Upper lobe of left lung (tissue), 6 donors: Measurements from ENCODE around the gene KRTAP5-4. TPM values are rescaled to one million over a fixed set of nuclear protein-coding genes. Genes with fewer than 3 reads are reported as not detected.
"Not testable (repeated sequence)": the region's sequence is repeated elsewhere in the genome, so short reads cannot be mapped to it uniquely, and the experiment has no call there.

Experiments
- ATAC-seq, 2 donors: fragments of 200-7000 bp; cut with Tn5 transposase; one replicate each; pipeline ENCODE4 v1.9.1; 2022; ENCODE audit warnings: mild to moderate bottlenecking in 2 of 2, moderate library complexity in 2 of 2; ENCODE audit not compliant: low FRiP score in 2 of 2
- DNase-seq, 2 donors: peaks; one replicate each; pipeline ENCODE4 v3.0.0-alpha.2; 2019 to 2020
- H3K27ac ChIP-seq, 4 donors: fragments of 200-600 bp; sonication (generic); one replicate each; pipeline ENCODE4 v1.5.1; 2016 to 2019
- H3K27me3 ChIP-seq, 4 donors: fragments of 200-600 bp; sonication (generic); one replicate each; pipeline ENCODE4 v1.5.1; 2017 to 2019
- H3K36me3 ChIP-seq, 4 donors: fragments of 200-600 bp; sonication (generic); one replicate each; pipeline ENCODE4 v1.5.1; 2016 to 2019
- H3K4me1 ChIP-seq, 4 donors: fragments of 200-600 bp; sonication (generic); one replicate each; pipeline ENCODE4 v1.5.1; 2018 to 2019
- H3K4me3 ChIP-seq, 4 donors: fragments of 200-600 bp; sonication (generic); one replicate each; pipeline ENCODE4 v1.5.1; 2017 to 2019; ENCODE audit warnings: mild to moderate bottlenecking in 2 of 4, moderate library complexity in 1 of 4
- H3K9me3 ChIP-seq, 4 donors: fragments of 200-600 bp; sonication (generic); one replicate each; pipeline ENCODE4 v1.5.1; 2018 to 2019
- EP300 ChIP-seq, 4 donors: sonication (generic); formaldehyde crosslinking; IDR thresholded peaks; one replicate each; pipeline ENCODE4 v1.5.1; 2017; ENCODE audit warnings: antibody characterized with exemption in 4 of 4, control low read depth in 2 of 4
- POLR2A ChIP-seq, 4 donors: fragments of 450-650 bp; IDR thresholded peaks; one replicate each; pipeline ENCODE4 v1.5.1; 2016 to 2017; ENCODE audit warnings: antibody characterized with exemption in 4 of 4, mild to moderate bottlenecking in 2 of 4
- POLR2AphosphoS5 ChIP-seq, 2 donors: sonication (generic); formaldehyde crosslinking; IDR thresholded peaks; one replicate each; pipeline ENCODE4 v1.5.1; 2017; ENCODE audit warnings: antibody characterized with exemption in 2 of 2
- WGBS, 2 donors: methylation state at CpG; one replicate each; pipeline ENCODE4 v1.1.5; 2017 to 2018; 5-methylcytosine and 5-hydroxymethylcytosine counted together
- total RNA-seq, 6 donors: library from RNA; depleted of rRNA in 4 of 6; stranded (reverse); fragments of >200 nt in 4 of 6; gene quantifications; one replicate each; pipeline versions ENCODE4 v1.1.0 to v1.2.1, GENCODE V29; 2016 to 2021
- TF ChIP-seq, protein P1 (sequence below), 6 experiments: fragments of 450-650 bp in 4 of 6; fragments of 200-600 bp in 2 of 6; sonication (generic) in 2 of 6; IDR thresholded peaks; one replicate each; pipeline ENCODE4 v1.5.1; 2016 to 2019; ENCODE audit warnings: antibody characterized with exemption in 6 of 6
- donor health status: DM: no; HTN: no; CAD: no; lungs with moderate emphysema.
- donor health status: DM: no; HTN: yes; CAD: no; lungs with severe emphysema.

The KRTAP5-4 gene
- total RNA-seq, 6 donors from 2014 or later: not detected

DNA sequence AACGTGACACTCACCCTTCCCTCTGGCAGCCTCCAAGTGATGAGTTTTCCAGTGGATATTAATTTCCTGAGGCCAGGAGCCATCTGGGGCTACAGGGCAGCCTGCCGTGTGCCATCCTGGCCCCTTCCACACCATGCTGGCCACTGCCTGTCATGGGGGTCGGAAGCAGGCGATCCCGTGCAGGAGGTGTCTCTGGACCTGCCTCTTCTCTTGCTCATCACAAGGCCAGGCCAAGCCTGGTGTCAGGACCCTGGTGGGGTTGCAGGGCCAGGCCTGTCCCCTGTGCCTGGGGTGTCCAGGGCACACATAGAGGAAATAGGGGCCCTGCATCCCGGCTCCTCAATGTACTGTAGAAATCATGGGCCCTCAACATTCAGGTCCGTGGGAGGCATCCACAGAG, 17.2 kb downstream of the KRTAP5-4 start:
- no peaks in the 10 kb centered on the region for H3K27me3 ChIP-seq
- peak in 1 of 2 donors; percentile 50 for DNase-seq
- H3K27ac ChIP-seq: no peak overlapping the region
- no peak for TF ChIP-seq POLR2AphosphoS5 (IDR thresholded peaks at IDR 0.05)
- no peak for TF ChIP-seq EP300 (IDR thresholded peaks at IDR 0.05)
- H3K9me3 ChIP-seq: no peaks in the 10 kb centered on the region
- WGBS, 2 donors: 84 to 88% methylated on average over 6 to 7 of the region's 7 CpGs
- no peak overlapping the region for H3K4me3 ChIP-seq
- no peaks in the 10 kb centered on the region for H3K4me1 ChIP-seq
- ATAC-seq: no peak
- no peaks in the 10 kb centered on the region for H3K36me3 ChIP-seq

DNA sequence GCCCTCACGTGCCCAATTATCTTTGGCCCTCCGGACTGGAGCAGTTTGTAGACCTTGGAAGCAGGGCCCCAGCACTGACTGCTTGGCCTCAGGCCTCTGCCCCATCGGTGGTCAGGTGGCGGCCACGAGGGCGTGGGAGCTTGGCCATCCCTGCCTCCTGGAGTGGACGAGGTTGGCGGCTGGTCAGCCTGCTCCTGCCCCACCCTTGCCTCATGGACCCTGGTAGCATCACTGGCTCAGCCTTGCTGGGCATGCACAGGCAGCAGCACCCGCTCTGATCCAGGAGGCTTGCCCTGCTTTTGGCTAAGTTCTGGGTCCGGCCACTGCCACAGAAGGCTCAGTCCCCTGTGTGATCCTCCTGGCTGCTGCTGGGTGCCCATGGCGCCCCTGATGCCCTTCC, 17.8 kb downstream of the KRTAP5-4 start:
- TF ChIP-seq POLR2AphosphoS5 (IDR thresholded peaks at IDR 0.05) (no peak), POLR2A (IDR thresholded peaks at IDR 0.05) (no peak), EP300 (IDR thresholded peaks at IDR 0.05) (no peak)
- TF ChIP-seq, protein P1, sequence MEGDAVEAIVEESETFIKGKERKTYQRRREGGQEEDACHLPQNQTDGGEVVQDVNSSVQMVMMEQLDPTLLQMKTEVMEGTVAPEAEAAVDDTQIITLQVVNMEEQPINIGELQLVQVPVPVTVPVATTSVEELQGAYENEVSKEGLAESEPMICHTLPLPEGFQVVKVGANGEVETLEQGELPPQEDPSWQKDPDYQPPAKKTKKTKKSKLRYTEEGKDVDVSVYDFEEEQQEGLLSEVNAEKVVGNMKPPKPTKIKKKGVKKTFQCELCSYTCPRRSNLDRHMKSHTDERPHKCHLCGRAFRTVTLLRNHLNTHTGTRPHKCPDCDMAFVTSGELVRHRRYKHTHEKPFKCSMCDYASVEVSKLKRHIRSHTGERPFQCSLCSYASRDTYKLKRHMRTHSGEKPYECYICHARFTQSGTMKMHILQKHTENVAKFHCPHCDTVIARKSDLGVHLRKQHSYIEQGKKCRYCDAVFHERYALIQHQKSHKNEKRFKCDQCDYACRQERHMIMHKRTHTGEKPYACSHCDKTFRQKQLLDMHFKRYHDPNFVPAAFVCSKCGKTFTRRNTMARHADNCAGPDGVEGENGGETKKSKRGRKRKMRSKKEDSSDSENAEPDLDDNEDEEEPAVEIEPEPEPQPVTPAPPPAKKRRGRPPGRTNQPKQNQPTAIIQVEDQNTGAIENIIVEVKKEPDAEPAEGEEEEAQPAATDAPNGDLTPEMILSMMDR (IDR thresholded peaks at IDR 0.05): no peak
- WGBS, 2 donors: 92 to 94% methylated on average over 8 of the region's 11 CpGs
- DNase-seq: peak in 1 of 2 donors; percentile 74
- H3K27me3 ChIP-seq: no peaks in the 10 kb centered on the region
- no peak overlapping the region for H3K4me3 ChIP-seq
- no peak overlapping the region for H3K27ac ChIP-seq
- no peak for ATAC-seq
- no peaks in the 10 kb centered on the region for H3K4me1 ChIP-seq
- no peaks in the 10 kb centered on the region for H3K9me3 ChIP-seq
- no peaks in the 10 kb centered on the region for H3K36me3 ChIP-seq

DNA sequence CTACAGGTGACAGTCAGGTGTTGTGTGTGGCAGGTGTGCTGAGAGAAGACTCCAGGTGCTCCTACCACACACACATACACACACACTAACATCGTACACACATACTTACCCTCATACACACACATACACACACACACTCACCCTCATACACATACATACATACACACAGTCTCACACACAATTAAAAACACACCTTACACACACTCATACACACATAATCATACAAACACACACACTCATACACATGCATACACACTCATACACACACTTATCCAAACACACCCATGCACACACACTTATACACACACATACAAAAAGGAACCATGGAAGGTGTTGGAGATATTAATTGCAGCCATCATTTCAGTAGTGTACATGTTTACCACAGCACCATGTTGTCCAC, 18.3 kb downstream of the KRTAP5-4 start:
- no peaks in the 10 kb centered on the region for H3K36me3 ChIP-seq
- no peak overlapping the region for H3K27ac ChIP-seq
- 63 to 92% methylated on average over 1 of the region's 1 CpG for WGBS, 2 donors
- H3K27me3 ChIP-seq: no peaks in the 10 kb centered on the region
- ATAC-seq (peak in 1 of 2 donors; percentile 20), DNase-seq (no peak)
- TF ChIP-seq EP300 (IDR thresholded peaks at IDR 0.05) (no peak), POLR2A (IDR thresholded peaks at IDR 0.05) (no peak), POLR2AphosphoS5 (IDR thresholded peaks at IDR 0.05) (no peak)
- TF ChIP-seq, protein P1 (IDR thresholded peaks at IDR 0.05): no peak
- H3K4me1 ChIP-seq: no peaks in the 10 kb centered on the region
- no peaks in the 10 kb centered on the region for H3K9me3 ChIP-seq
- H3K4me3 ChIP-seq: no peak overlapping the region

DNA sequence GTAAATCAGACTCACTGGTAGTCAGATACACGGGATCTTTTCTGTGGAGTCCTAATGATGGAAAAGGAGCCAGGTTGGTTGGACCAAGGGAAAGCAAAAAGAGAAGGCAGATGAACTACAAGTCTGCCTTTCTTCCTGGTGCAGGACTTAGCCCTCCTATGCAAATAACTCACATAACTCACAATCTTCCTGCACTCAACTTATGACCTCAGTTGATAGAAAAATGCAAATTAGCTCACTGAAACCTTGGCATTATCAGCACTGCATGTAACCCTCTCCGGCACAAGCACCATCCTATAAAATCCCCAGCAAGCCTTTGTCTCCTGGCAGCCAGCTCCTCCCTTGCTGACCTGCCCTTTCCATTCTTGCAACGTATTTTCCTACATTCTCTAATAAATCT, 20.3 kb downstream of the KRTAP5-4 start:
- H3K4me3 ChIP-seq, DNase-seq, ATAC-seq, H3K9me3 ChIP-seq, H3K27ac ChIP-seq, H3K4me1 ChIP-seq, H3K36me3 ChIP-seq, H3K27me3 ChIP-seq: not testable (repeated sequence)
- WGBS, 2 donors: 68 to 70% methylated on average over 3 of the region's 3 CpGs

DNA sequence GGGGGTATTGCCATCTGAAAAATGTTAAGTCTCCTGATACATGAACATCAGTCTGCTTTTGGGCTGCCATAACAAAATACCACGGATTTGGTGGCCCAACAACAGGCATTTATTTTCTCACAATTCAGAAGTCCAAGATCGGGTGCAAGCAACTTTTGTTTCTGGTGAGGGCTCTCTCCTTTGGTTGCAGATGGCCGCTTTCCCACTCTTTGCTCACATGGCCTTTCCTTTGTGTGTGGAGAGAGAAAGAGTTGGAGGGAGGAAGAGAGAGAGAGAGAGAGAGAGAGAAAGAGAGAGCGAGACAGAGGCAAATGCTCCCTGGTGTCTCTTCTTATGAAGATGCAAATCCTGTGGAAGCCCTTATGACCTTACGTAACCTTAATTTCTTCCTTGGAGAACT, 21.3 kb downstream of the KRTAP5-4 start:
- no peaks in the 10 kb centered on the region for H3K36me3 ChIP-seq
- H3K27me3 ChIP-seq: no peaks in the 10 kb centered on the region
- no peaks in the 10 kb centered on the region for H3K4me1 ChIP-seq
- 71 to 82% methylated on average over 5 of the region's 5 CpGs for WGBS, 2 donors
- DNase-seq (no peak), ATAC-seq (no peak)
- no peaks in the 10 kb centered on the region for H3K9me3 ChIP-seq
- H3K27ac ChIP-seq: no peak overlapping the region
- TF ChIP-seq POLR2A (IDR thresholded peaks at IDR 0.05) (no peak), POLR2AphosphoS5 (IDR thresholded peaks at IDR 0.05) (no peak), EP300 (IDR thresholded peaks at IDR 0.05) (no peak)
- TF ChIP-seq, protein P1 (IDR thresholded peaks at IDR 0.05): no peak
- no peak overlapping the region for H3K4me3 ChIP-seq

DNA sequence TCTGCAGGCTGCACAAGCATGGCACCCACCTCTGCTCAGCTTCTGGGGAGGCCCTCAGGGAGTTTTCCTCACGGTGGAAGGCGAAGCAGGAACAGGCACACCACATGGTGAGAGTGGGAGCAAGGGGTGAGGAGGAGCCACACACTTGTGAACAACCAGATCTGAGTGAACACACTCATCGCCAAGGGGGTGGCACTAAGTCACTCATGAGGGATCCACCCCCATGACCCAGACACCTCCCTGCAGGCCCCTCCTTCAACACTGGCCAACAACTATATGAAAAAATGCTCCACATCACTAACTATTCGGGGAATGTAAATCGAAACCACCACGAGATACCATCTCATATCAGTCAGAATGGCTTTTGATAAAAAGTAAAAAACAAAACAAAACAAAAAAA, 23.1 kb downstream of the KRTAP5-4 start:
- 57 to 62% methylated on average over 4 to 6 of the region's 6 CpGs for WGBS, 2 donors
- no peaks in the 10 kb centered on the region for H3K27me3 ChIP-seq
- H3K4me1 ChIP-seq: no peaks in the 10 kb centered on the region
- H3K9me3 ChIP-seq: no peaks in the 10 kb centered on the region
- DNase-seq (no peak), ATAC-seq (no peak)
- H3K36me3 ChIP-seq: no peaks in the 10 kb centered on the region
- no peak overlapping the region for H3K4me3 ChIP-seq
- H3K27ac ChIP-seq: no peak overlapping the region
- TF ChIP-seq POLR2AphosphoS5 (IDR thresholded peaks at IDR 0.05) (no peak), POLR2A (IDR thresholded peaks at IDR 0.05) (no peak), EP300 (IDR thresholded peaks at IDR 0.05) (no peak)
- TF ChIP-seq, protein P1 (IDR thresholded peaks at IDR 0.05): no peak

DNA sequence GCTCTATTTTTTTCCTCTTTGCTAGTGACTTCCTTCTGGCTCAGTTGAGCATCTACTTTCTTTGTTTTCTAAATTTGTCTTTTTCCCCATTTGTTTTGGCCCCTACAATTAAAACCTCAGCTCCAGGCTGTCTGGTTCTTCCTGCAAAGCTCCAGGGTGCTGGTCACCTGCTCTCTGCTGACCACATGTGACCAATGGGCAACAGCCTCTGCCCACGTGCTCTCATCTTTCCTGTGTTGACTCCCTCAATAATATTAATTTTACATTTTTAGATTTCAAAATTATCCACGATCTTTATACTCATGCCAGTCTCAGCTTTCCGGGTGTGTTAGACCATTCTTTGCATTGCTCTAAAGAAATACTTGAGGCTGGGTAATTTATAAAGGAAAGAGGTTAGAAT, 23.5 kb downstream of the KRTAP5-4 start:
- not testable (repeated sequence) for DNase-seq, H3K27me3 ChIP-seq, ATAC-seq, H3K4me1 ChIP-seq, H3K36me3 ChIP-seq, H3K4me3 ChIP-seq, H3K9me3 ChIP-seq, H3K27ac ChIP-seq
- WGBS, 2 donors: 74 to 82% methylated on average over 3 of the region's 3 CpGs
